HT1080 (cell line): ENCODE data around the gene AMOT. TPM values are rescaled to one million over a fixed set of nuclear protein-coding genes. Genes with fewer than 3 reads are reported as not detected.

Source experiments
- DNase-seq: peaks from one replicate; pipeline ENCODE4 v3.0.0-alpha.2; 2015; ENCODE audit warnings: low read depth
- total RNA-seq: library from RNA; depleted of rRNA; stranded (reverse); fragments of >200 nt; shearing (Covaris generic); gene quantifications from 2 replicates; pipeline ENCODE4 v1.2.3, GENCODE V29; 2014

The AMOT gene
- total RNA-seq, 1 experiment from 2014 or later, result 2.7 TPM

DNA sequence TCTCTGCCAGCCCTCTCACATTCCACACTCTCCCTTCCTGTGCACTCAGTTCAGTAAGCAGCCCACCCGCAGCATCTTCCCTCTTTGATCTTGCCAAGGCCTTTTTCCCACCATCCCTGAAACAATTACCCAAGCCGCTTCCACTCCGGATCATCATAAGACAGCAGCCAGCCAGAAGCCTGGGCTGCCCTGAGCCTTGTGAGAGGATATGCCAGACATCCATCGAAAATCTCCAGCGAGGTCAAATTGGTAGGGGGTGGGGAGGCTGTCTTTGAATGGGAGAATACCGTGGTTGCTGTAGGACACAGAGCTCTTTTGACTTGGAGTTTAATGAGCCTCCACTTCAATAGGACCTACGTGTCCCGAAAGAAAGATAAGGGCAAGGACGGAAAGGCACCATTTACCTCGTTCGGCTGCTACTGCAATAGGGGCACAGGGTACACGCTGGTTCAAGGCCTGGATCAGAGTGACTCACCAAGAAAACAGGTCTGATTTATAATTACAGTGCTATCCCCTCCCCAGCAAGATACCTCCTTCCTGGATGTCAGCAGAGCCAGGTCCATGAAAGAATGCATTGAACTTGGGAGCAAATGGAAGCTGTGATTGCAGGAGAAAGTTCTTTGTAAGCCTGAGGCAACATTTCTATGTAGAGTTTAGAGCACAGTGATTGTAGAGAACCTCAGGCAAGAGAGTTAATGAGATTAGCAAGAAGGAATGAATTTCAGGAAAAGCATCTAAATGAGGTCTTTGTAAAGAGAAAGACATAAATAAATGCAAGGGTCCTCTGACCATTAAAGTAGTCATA lies 39.5 kb downstream of the AMOT start:
- DNase-seq, result peak; percentile 1

DNA sequence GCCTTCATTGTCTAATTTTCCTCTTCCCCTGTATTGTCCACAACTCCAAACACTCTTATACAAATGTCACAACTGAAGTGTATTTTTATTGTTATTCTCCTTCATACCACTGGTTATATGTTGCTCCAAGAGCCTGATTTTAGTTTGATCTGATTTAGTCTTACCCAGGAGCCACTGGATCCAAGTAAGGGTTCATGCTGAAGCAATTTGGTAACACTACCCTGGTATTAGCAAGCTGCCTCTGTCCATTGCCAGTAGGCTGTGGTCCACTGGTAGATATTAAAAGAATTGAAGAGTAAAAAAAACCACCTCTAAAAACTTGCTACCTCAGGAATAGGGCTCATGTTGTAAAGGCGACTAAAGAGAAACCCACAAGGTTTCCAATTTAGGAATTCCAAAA lies 41.2 kb downstream of the AMOT start:
- no peak for DNase-seq

DNA sequence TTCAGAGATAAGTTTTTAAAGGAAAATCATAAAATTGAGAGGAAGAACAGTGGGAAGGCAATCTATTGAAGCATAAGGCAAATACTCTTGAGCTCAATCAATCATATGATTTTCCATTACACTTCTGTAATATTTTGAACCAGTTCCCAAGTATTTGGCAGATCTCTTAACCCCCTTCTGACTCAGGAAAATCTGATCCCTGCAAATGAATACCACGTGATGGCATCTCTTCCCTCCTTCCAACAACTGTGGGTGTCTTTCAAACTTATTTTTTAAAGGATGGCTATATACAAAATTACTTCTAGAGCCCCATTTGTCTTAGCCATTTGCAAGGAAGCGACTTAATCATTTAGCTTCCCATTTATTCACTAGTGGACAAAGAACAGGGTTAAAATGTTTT lies 41.9 kb downstream of the AMOT start:
- DNase-seq, result no peak

DNA sequence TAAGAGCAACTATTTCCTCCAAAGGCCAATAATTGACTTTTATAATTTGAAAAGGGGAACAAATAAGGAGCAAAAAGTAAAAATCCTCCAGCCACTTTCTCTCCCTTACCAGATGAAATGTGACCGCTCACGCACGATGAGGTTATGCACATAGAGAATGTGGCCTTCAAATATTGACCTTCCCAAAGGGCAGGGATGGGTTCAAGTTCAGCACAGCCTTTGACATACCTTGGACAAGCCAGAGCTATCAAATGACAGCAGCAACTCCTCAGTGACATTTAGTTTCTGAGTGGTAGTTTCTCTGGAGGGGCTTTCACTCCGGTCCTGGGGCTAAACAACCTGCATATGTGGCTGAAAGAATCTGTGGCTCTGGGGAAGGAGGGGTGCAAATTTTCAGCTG lies 50.7 kb downstream of the AMOT start:
- no peak for DNase-seq

DNA sequence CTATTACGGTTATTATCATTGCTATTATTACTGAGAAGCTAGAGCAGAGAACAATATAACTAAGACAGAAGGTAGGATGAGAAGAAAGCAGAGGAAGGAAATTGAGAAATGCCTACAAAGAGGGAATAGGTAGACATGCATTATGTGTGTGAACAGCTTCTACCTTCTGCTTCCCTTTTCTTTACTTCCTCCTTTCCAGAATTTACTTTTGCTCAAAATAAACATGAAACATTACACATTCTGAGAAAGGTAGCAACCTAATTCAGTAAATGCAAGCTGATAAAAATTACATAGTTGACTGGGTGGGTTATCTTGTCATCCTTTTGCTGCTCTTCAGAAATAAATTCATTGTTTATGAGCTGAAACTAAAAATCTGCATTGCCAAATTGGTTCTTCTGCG lies 54.6 kb downstream of the AMOT start:
- no peak for DNase-seq

DNA sequence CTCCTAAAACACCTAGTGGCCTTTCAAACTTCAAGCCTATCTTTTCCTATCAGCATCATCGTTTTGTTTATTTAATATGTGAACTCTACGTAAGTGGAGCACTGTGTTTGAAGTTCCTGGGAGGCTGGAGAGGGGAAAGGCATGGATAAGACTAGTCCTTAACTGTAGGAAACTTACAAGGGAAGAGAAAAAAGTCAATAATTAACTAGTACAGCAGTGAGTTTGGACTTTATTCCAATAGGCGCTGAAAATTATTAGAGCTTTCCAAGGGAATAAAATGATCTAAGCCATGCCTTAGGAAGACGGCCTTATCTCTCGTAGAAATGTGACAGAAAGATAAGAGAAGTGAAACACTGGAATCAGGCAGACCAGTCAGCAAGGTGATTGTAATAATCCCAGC lies 55.3 kb downstream of the AMOT start:
- no peak for DNase-seq

DNA sequence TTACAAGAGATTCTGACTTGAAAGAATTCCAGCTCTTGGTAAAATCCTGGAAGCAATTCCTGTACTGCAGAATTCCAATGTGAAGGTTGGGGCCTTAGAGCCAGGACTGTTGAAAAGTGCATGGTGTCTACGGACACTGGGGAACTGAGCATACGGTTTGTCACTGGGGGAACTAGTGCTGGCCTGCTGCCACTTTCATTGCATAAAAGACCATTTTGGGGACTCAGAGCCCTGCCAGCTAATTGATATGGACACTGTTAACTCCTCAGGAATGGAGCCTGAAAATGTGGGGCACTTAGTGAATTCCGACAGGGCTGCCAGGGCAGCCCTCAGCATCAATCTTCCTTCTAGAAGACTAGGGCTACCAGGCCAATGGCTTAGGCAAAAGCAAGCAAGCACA lies 55.9 kb downstream of the AMOT start:
- DNase-seq, result no peak

DNA sequence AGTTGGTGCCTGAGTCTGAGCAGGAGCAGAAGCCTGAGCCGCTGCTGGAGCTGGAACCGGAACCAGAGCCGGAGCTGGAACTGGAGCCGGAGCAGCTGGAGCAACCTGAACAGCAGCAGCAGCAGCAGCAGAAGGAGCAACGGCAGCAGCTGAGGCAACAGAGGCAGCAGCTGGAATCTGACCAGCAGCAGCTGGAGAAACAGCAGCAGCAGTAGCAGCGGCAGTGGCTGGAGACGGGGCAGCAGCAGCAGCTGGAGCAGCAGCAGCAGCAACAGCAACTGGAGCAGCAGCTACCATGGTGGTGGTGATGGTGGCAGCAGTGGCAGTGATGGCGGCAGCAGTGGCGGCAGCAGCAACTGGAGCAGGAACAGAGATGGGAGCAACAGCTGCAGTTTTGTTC lies 61.5 kb downstream of the AMOT start:
- no peak for DNase-seq

DNA sequence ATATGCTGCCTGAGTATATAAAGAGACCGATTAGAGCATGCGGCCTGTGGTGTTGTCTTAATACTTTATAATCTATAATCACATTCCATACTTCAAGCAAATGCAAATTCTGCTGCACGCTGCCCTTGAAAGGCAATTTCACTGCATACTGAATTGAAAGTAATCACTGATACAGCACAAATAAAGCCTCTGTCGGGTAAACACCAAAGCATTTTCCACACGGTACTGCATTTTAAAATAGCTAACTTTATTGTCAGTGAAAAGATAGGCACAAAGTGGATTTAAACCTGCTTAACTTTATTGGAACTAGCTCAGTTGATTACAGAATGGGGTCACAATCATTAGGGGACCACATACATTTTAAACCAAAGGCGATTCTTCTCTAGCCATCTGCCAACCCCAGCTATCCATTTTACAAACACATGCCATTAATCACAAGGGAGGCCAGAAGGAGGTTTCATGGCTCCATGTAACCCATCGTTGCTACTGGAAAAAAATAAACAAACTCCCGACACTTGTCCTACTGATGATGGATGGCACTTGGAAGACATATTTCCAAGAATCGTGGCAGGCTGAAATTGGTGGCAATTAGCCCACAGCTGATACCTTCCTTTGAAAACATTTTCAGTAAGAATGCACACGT lies 65.9 kb downstream of the AMOT start:
- DNase-seq, result no peak

DNA sequence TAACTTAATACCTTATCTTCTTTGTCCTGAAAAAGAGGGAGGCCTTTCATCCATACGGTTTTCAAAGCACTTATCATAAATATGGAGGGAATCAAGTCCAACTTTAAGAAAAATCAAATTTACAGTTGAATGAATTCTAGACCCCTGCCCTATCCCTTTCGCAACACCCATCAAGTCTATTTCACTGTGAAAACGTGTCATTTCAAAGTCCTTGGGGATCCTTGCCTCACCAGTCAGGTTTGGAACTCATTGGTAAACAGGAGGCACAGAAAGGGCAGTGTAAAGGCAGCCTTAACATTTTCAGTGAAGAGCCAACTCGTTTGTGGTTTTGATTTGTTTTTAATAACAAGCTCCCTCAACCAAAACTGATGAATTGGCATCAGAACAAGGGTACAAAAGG lies 66.5 kb downstream of the AMOT start:
- no peak for DNase-seq

DNA sequence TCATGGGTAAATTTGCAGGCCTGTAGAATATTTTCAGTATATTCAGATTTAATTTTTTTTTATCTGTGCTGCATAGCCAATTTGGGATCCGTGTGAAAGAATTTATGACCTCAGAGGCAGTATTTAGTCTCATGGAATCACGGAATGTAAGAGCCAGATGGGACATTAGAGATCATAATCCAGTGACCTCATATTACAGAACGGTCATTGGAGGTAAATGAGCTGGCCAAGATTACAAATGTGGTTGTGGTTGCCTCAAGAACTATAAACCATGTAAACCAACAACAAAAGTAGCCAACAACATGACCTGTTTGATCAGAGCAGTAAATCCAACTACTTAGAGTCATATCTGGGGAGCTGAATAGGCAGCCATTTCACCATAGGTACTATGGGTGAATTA lies 71.6 kb downstream of the AMOT start:
- no peak for DNase-seq

DNA sequence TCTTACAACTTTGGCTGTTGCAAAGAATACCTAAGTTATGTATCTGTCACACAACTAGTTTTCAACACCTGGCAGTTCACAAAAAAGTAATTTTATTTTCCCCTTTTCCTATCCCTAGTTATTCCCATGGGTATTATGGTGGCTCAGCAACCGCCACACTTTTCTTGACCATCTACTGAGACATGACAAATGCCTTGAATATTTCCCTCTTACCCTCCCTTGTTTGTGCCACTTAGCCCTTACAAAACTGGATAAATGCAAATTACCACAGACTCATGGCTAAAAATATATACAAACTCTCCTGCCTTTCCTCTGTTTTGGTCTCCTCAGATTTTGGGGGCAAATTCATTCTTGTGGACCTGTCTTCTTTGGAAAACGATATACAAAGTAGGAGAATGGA lies 72.1 kb downstream of the AMOT start:
- DNase-seq, result no peak

DNA sequence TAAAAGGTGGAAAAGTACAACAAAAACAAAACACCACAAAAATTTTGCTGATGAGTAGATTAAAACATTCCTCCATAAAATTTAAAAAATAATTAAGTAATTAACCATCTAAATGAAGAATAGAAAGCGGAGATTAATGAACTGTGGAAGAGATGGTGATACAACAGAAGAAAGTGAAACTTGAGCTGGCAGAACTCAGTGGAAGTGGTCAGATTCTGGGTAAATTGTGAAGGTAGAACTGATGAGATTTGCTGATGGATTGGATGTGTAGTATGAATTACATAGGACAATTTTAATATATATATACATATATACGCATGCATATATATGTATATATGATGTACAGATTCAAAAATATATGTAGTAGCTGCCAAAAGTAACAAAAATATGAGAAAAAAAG lies 73.9 kb downstream of the AMOT start:
- no peak for DNase-seq

DNA sequence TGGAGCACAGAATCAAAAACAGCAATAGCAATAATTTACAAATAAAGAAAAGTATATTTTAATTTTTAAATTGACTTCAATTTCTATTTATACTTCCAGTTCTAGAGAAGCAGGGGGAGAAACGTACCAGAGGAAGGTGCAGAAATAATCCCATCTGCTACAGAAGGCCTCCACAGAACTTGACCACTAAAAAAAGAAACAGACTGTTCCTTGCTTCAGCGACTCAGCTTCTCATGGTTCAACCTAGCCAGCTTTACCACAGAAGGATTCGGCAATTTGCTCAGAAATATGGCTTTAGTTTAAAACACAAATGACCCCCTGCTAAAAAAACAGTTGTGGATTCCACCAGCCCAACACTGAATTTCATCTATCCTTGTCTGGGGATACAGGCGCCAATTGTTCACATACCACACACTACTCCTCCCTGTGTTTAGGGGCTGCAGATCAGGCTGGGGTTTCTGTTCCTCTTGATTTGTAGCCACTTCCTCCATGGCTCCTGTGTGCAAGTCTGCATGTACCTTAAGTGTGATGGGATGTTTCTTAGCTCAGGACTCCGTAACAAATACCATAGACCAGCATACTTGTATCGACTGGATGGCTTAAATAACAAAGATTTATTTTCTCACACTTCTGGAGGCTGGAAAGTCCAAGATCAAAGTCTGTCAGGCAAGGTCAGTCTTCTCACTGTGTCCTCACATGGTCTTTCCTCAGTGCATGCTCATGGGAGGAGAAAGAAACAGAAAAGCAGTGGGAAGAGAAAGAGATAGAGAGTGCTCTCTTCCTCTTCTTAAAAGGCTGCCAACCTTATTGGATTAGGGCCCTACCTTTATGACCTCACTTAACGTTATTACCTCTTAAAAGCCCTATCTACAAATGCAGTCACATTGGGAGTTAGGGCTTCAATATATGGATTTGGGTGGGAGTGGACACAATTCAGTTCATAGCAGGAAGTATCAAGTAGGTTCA lies 79.1 kb downstream of the AMOT start:
- DNase-seq, result no peak

DNA sequence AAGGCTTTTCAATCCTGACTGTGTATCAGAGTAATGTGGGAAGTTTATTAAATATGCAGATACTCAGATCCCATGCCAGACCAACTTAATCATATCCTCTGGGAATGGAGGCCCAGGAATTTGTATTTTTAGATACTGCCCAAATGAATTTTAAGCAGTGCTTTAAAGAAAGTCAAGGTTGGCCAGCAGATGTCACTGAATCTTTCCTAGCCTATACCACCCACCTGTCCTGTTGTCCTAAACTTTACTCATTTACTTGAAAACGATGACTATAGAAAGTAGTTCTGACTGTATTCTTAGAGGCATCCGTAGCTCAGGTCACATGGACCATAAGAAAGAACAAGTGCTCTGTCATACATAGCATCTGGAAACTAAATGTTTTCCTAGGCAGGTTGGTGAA lies 79.9 kb downstream of the AMOT start:
- peak; percentile 69 for DNase-seq

DNA sequence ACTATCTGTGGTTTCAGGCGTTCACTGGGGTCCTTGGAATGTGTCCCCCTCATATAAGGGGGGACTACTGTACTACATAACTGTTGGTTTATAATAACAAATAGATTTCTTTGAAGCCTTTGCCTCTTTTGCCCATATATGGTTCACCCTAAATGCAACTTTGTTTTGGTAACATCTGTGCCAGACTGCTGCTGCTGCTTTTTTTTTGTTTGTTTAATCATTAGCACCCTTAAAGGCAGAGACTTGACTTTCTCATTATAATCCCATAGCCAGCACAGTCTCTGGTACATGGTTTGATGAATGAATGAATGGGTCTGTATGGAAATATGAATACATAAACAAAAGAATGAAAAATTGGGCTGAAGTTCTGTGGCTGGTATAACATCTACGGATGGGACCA lies 80.7 kb downstream of the AMOT start:
- DNase-seq, result no peak

DNA sequence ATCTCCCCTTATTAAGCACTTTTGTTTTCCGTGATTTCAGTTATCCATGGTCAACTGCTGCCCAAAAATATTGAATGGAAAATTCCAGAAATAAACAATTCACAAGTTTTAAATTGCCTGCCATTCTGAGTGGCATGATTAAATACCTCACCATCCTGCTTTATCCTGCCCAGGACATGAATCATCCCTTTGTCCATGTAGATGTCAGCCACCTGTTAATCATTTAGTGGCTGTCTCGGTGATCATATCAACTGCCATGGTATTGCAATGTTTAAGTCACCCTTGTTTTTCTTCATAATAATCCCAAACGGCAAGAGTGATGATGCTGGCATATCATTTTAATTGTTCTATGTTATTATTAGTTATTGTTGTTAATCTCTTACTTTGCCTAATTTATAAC lies 81.1 kb downstream of the AMOT start:
- peak; percentile 46 for DNase-seq

DNA sequence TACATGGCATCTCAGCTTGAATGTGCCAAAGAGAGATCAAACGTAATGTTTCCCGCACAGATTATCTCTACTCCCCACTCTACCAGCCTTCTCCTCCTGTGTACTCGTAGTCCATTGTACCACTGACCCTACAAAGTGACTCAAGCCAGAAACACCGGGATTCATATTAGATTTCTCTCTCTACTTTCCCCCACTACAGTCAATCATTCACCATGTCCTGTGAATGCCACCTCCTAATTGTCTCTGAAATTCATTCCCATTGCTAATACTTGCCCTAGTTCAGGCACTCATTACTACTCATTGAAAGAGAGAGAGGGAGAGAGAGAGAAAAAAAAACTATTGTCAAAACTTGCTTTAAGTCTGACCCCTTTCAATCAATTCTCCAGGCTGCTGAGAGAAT lies 82.7 kb downstream of the AMOT start:
- no peak for DNase-seq

DNA sequence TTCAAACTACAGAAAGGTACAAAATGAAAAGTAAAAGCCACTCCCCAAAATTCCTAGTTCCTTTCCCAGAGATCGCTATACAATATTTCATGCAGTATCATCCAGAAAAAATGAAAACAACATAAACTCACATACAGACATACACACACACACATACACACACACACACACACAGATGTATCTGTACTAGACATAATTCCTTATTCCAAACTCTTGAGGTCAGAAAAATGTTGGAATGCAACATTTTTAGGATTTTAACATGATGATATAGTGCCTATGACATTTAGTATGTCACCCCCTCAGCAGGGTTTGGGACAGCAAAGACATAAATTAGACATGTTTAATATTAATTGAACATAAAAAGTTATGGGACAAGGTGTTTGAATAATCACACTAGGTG lies 87.5 kb downstream of the AMOT start:
- no peak for DNase-seq

DNA sequence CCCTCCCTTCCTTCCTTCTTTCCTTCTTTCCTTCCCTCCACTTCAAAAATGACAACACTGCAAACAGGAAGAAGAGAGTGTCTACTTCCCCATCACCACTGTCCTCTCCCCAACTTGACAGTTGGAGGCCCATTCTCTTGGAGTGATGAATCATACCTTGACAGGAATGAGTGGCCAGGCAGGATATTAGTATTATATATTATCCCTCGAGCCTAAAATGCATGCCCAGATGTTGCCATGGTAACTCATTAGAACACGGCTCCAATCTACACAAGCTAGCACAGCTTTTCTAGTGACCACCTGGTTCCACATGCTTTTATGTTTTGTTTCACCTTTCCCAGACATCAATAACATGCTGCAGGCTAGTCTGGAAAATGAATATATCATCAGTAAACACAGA lies 89.6 kb downstream of the AMOT start:
- DNase-seq, result peak; percentile 55

DNA sequence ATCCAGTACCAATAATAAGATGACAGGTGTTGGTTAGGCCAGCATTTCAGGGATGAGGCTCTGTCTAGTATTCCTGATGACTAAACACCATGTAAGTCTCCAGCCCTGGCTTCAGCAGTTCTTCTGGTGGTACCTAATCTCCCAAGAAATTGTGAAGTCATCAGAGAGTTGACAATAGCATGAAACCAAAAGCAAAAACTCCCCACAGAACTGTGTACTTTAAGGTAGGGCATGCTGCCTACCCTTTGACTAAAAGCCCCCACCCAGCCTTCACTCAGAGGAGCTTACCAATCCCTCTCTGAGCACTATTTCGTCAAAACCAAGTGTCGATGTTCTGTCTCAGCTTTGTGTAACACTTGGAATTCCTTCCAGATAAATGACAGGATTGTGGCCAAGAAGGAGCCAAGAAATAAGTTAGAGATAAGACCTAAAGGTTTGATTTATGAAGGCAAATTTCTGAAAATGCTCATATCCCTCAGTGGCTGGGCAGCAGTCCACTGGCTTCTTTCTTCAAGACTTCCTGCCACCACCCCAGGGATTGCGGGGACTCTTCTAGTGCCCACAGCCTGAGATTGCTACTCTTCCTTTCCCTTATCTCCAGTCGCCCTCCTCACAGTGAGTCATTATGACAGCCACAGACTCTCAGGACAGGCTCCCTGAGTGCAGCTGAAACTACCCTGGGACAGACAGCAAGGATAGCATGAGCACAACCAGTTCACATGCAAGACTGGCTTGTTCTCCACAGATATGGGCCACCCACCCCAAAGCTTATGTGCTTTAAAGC lies 93.6 kb downstream of the AMOT start:
- DNase-seq, result peak; percentile 54
